Measurements from ENCODE around the gene GAPDH.
A peak's percentile ranks its signal among the peaks of the same experiment; 100 is the strongest.

DNA sequence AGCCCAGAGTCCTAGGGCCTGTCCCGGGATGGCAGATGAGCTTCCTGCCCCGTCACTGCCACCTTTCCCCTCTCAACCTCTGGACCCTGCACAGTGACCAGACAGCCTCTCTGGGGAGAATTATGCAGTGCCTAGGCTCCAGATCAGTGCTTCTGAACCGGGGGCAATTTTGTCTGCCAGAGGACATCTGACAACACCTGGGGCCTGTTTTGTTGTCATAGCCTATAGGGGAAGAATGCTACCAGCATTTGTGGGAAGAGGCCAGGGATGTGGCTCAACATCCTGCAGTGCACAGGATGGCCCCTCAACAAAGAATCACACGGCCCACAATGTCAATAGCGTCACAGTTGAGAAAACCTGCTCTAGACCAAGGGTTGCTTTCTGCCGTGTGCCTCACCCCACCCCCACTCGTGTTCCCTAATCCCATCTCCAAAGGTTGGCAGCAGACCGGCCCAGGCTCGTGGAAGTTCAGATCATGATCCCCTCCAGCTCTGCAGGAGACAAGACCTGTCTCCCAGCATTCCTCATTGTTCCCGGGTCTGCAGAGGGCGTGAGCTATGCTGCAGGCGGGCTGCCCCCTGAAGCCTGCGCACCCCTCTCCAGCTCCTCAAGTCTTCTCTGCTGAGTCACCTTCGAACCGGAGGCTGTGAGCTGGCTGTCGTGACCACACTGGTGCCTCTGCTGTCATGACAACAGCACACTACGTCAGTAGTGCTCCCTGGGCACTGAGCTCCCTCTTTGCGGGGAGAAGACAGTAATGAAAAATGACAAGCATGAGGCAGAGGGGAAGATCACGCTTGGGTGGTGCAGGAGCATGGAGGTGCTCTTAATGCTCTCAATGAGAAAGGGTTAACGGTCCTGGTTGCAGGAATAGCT lies 2.0 kb upstream of the GAPDH start:
- TF ChIP-seq POLR2A (IDR thresholded peaks at IDR 0.05): peak in 1 of 2 donors; percentile 74
- TF ChIP-seq, protein P1, sequence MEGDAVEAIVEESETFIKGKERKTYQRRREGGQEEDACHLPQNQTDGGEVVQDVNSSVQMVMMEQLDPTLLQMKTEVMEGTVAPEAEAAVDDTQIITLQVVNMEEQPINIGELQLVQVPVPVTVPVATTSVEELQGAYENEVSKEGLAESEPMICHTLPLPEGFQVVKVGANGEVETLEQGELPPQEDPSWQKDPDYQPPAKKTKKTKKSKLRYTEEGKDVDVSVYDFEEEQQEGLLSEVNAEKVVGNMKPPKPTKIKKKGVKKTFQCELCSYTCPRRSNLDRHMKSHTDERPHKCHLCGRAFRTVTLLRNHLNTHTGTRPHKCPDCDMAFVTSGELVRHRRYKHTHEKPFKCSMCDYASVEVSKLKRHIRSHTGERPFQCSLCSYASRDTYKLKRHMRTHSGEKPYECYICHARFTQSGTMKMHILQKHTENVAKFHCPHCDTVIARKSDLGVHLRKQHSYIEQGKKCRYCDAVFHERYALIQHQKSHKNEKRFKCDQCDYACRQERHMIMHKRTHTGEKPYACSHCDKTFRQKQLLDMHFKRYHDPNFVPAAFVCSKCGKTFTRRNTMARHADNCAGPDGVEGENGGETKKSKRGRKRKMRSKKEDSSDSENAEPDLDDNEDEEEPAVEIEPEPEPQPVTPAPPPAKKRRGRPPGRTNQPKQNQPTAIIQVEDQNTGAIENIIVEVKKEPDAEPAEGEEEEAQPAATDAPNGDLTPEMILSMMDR (IDR thresholded peaks at IDR 0.05): no peak
